ENCODE measurements around the gene KCNIP2.

DNA sequence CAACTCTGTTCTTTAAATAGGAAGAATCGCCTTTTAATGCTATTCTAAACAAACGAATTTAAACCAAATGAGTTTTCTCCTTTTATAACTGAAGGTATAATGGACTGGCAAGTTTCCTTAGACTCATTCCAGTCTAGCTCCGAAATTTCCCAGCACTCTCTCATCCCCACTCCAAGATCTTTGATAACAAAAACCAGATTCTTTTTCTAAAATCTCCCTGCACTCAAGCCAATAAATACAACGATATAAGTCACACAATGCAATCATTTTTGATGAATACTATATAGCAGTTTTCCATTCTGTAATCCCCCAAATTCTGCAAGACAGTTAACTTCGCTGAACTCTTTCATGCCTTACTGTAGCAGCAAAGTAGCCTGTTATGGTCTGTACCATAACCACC is 27.2 kb downstream of the KCNIP2 start:
- TF ChIP-seq, protein P1, sequence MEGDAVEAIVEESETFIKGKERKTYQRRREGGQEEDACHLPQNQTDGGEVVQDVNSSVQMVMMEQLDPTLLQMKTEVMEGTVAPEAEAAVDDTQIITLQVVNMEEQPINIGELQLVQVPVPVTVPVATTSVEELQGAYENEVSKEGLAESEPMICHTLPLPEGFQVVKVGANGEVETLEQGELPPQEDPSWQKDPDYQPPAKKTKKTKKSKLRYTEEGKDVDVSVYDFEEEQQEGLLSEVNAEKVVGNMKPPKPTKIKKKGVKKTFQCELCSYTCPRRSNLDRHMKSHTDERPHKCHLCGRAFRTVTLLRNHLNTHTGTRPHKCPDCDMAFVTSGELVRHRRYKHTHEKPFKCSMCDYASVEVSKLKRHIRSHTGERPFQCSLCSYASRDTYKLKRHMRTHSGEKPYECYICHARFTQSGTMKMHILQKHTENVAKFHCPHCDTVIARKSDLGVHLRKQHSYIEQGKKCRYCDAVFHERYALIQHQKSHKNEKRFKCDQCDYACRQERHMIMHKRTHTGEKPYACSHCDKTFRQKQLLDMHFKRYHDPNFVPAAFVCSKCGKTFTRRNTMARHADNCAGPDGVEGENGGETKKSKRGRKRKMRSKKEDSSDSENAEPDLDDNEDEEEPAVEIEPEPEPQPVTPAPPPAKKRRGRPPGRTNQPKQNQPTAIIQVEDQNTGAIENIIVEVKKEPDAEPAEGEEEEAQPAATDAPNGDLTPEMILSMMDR (conservative IDR thresholded peaks at IDR 0.05) = no peak
- no peak for TF ChIP-seq ZFX (IDR thresholded peaks at IDR 0.05)

All from C4-2B (cell line).